Heart left ventricle (tissue), 16 donors: ENCODE data around the gene CBLC. TPM values are rescaled to one million over a fixed set of nuclear protein-coding genes. Genes with fewer than 3 reads are reported as not detected.

ENCODE experiments used
- ATAC-seq, 4 donors: fragments of 200-7000 bp; cut with Tn5 transposase; one replicate each; pipeline ENCODE4 v1.9.1; 2020 to 2022; ENCODE audit warnings: moderate library complexity in 4 of 4, mild to moderate bottlenecking in 3 of 4, moderate number of reproducible peaks in 1 of 4
- DNase-seq, 5 donors: peaks; one replicate each; pipeline ENCODE4 v3.0.0-alpha.2; 2020
- H3K27ac ChIP-seq, 12 donors: fragments of 200-600 bp; sonication (generic) in 4 of 12; one replicate each; pipeline versions ENCODE4 v1.5.0 to v1.8.0; 2016 to 2022; ENCODE audit warnings: mild to moderate bottlenecking in 2 of 12
- H3K27me3 ChIP-seq, 9 donors: fragments of 200-600 bp; sonication (generic) in 2 of 9; one replicate each; pipeline versions ENCODE4 v1.5.1 to v1.8.0; 2016 to 2022; ENCODE audit warnings: mild to moderate bottlenecking in 3 of 9
- H3K36me3 ChIP-seq, 9 donors: fragments of 200-600 bp; sonication (generic) in 2 of 9; one replicate each; pipeline versions ENCODE4 v1.5.0 to v1.8.0; 2018 to 2022; ENCODE audit warnings: mild to moderate bottlenecking in 2 of 9
- H3K4me1 ChIP-seq, 12 donors: fragments of 200-600 bp; sonication (generic) in 4 of 12; one replicate each; pipeline versions ENCODE4 v1.5.0 to v1.8.0; 2016 to 2022; ENCODE audit warnings: mild to moderate bottlenecking in 3 of 12
- H3K4me3 ChIP-seq, 12 donors: fragments of 200-600 bp; sonication (generic) in 4 of 12; one replicate each; pipeline versions ENCODE4 v1.5.0 to v1.8.0; 2017 to 2022; ENCODE audit warnings: mild to moderate bottlenecking in 9 of 12, moderate library complexity in 4 of 12
- H3K9me3 ChIP-seq, 12 donors: fragments of 200-600 bp; sonication (generic) in 4 of 12; one replicate each; pipeline versions ENCODE4 v1.5.0 to v1.8.0; 2016 to 2022; ENCODE audit warnings: mild to moderate bottlenecking in 1 of 12
- CTCF ChIP-seq, 12 donors: fragments of 200-600 bp; sonication (generic) in 4 of 12; IDR thresholded peaks; one replicate each; pipeline versions ENCODE4 v1.5.0 to v1.8.0; 2018 to 2022; ENCODE audit warnings: antibody characterized with exemption in 12 of 12, mild to moderate bottlenecking in 5 of 12
- POLR2A ChIP-seq, 2 donors: fragments of 450-650 bp; IDR thresholded peaks; one replicate each; pipeline ENCODE4 v1.6.1; 2017; ENCODE audit warnings: antibody characterized with exemption in 2 of 2, mild to moderate bottlenecking in 2 of 2, moderate library complexity in 2 of 2
- WGBS, 4 donors: extraction: QIAGEN DNeasy Blood & Tissue Kit in 2 of 4; methylation state at CpG; one replicate each; pipeline versions ENCODE4 v1.1.5 to v1.1.7; 2013 to 2018; 5-methylcytosine and 5-hydroxymethylcytosine counted together
- intact Hi-C, 10 donors: fragments of 100-400 bp; cut with DNase I; formaldehyde crosslinking; loops; one replicate each; pipeline versions ENCODE4 v1.11.1 to v1.14.2; 2022
- polyA plus RNA-seq, 2 donors: library from polyadenylated mRNA; stranded (reverse); fragments of 200-250 nt; gene quantifications; one replicate each; pipeline ENCODE4 v1.2.3, GENCODE V29; 2013
- total RNA-seq, 9 donors: library from RNA; depleted of rRNA in 2 of 9; stranded (reverse); fragments of >200 nt in 2 of 9; fragmentation: NEBNext Ultra II Directional in 3 of 9; extraction: Animal tissue kit (Norgen Biotek cat#: 25700) in 3 of 9; gene quantifications; one replicate each; pipeline versions ENCODE4 v1.1.0 to v1.2.4, GENCODE V29; 2016 to 2023
- donor health status: ischemic (EF 13 %, LVEDD 7.1; RV severe dilation, severe dysfunction).
- donor health status: healthy with polysubstance abuse.
- donor health status: DM: no; HTN: yes; CAD: no.
- donor health status: DM: no; HTN: no; CAD: no.
- donor health status: ischemic (EF 25% LVEDD 6.9; RV normal size, moderate dysfunction).
- donor health status: ischemic (EF 25% LVEDD 5.7; RV mildly dilated, moderate dysfunction).
- donor health status: healthy.
- donor health status: DM: yes; HTN: yes; CAD: no.
- donor health status: ischemic (EF 35%, LVEDD 5.7; RV mildly dilated, moderate dysfunction).
- donor health status: nonischemic (EF 11% LVEDD 7.7; RV severe dilation, severe dysfunction).
- donor health status: DM: yes; HTN: yes; CAD: no.
- donor health status: PGD.
- donor health status: ischemic (EF 29% LVEDD 5.4; RV normal size, mild dysfunction).
- donor health status: nonischemic (EF 23%, LVEDD 6.1; RV moderate dilation, normal function).

CBLC gene
- total and polyA plus RNA-seq, 11 donors = 0.04 TPM; not detected in 10

GRCh38 chr19:44747739-44748425 is 29.8 kb upstream of the CBLC start:
- ATAC-seq (peak; percentile 12 to 51 (median 31)), DNase-seq (peak; percentile 73 to 86 (median 83))
- TF ChIP-seq POLR2A (IDR thresholded peaks at IDR 0.05) (no peak), CTCF (IDR thresholded peaks at IDR 0.05) (no peak)
- H3K27me3 ChIP-seq = no peaks in the 10 kb centered on the region
- intact Hi-C loops = no loop called here
- peaks cover 2 to 84% (median 61%) of the 10 kb centered on the region in 12 donors for H3K4me1 ChIP-seq
- no peaks in the 10 kb centered on the region for H3K9me3 ChIP-seq
- peaks cover 3 to 34% (median 19%) of the 10 kb centered on the region in 9 donors for H3K36me3 ChIP-seq
- 0 to 1% (median 0%) methylated on average over 25 to 26 of the region's 26 CpGs for WGBS, 4 donors
- peak overlapping the region; percentile 88 to 100 (median 96) for H3K27ac ChIP-seq
- H3K4me3 ChIP-seq = peak overlapping the region; percentile 74 to 99 (median 88)

- peak within 1 kb of the TSS; percentile 74 to 99 (median 88) for H3K4me3 ChIP-seq
- peaks cover 2 to 84% (median 60%) of the 10 kb centered on the region in 12 donors for H3K4me1 ChIP-seq
- TF ChIP-seq POLR2A (IDR thresholded peaks at IDR 0.05) (peak in 1 of 2 donors; percentile 49), CTCF (IDR thresholded peaks at IDR 0.05) (peak in 1 of 12 donors; percentile 7)
- intact Hi-C loops = no loop called here
- 0 to 3% (median 1%) methylated on average over 8 to 88 of the region's 88 CpGs for WGBS, 4 donors
- ATAC-seq = peak in 3 of 4 donors; percentile 47 to 66 (median 54)
- H3K27me3 ChIP-seq = no peaks in the 10 kb centered on the region
- H3K9me3 ChIP-seq = no peaks in the 10 kb centered on the region
- peak within 1 kb of the TSS; percentile 88 to 100 (median 96) for H3K27ac ChIP-seq
- H3K36me3 ChIP-seq = peaks cover 4 to 37% (median 21%) of the 10 kb centered on the region in 9 donors
- peak; percentile 84 to 92 (median 87) for DNase-seq
These were observed 29.1 kb upstream of the CBLC start, which contains the start of gene BCL3 for GRCh38 chr19:44748426-44749254. TSS of gene BCL3 (plus strand) at chr19:44748708. CDS start at chr19:44748791, 83 bp downstream.

- ATAC-seq = no peak
- H3K4me3 ChIP-seq = peak overlapping the region; percentile 74 to 99 (median 88)
- peaks cover 4 to 37% (median 21%) of the 10 kb centered on the region in 9 donors for H3K36me3 ChIP-seq
- TF ChIP-seq POLR2A (IDR thresholded peaks at IDR 0.05) (no peak), CTCF (IDR thresholded peaks at IDR 0.05) (no peak)
- H3K27ac ChIP-seq = peak overlapping the region; percentile 88 to 100 (median 96)
- no peaks in the 10 kb centered on the region for H3K27me3 ChIP-seq
- H3K4me1 ChIP-seq = peaks cover 2 to 84% (median 59%) of the 10 kb centered on the region in 12 donors
- no peak for DNase-seq
- intact Hi-C loops = no loop called here
- WGBS, 4 donors = 6 to 42% (median 14%) methylated on average over 1 of the region's 1 CpG
- no peaks in the 10 kb centered on the region for H3K9me3 ChIP-seq
These were observed 28.4 kb upstream of the CBLC start for GRCh38 chr19:44749292-44749691.

DNA sequence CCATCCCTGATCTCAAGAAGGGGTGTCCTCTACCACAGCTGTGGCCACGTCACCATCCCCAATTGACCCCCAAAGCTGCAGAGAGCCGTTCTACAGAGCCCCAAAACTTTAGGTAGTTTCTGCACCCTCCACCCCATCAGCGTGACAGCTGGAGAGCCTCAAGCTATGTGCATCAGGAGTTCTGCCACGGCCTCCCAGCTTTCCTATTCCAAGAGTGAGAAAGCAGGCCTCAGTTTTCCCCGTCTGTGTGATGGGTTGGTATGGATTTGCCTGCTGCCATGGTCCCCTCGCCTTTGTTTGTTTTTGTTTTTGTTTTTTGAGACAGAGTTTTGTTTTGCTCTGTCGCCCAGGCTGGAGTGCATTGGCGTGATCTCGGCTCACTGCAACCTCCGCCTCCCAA is 27.7 kb upstream of the CBLC start:
- no peaks in the 10 kb centered on the region for H3K27me3 ChIP-seq
- no peak for DNase-seq
- ATAC-seq = no peak
- 68 to 81% (median 73%) methylated on average over 10 of the region's 10 CpGs for WGBS, 4 donors
- intact Hi-C loops = no loop called here
- peak overlapping the region; percentile 74 to 99 (median 88) for H3K4me3 ChIP-seq
- H3K9me3 ChIP-seq = no peaks in the 10 kb centered on the region
- peak overlapping the region; percentile 88 to 100 (median 96) for H3K27ac ChIP-seq
- TF ChIP-seq CTCF (IDR thresholded peaks at IDR 0.05) (no peak), POLR2A (IDR thresholded peaks at IDR 0.05) (no peak)
- H3K36me3 ChIP-seq = peaks cover 4 to 42% (median 21%) of the 10 kb centered on the region in 9 donors
- H3K4me1 ChIP-seq = peaks cover 7 to 86% (median 59%) of the 10 kb centered on the region in 12 donors
